Brain microvascular endothelial cell (primary cell): Measurements from ENCODE around the gene ZBED4.

Experiments
- DNase-seq: peaks from one replicate; pipeline ENCODE4 v3.0.0-alpha.2; 2020
- H3K27ac ChIP-seq: fragments of 250-450 bp; sonication (Bioruptor Pico); 2 replicates; pipeline ENCODE4 v1.5.1; 2020; ENCODE audit warnings: mild to moderate bottlenecking, moderate library complexity
- H3K27me3 ChIP-seq: fragments of 250-450 bp; sonication (Bioruptor Pico); replicated peaks from 2 replicates; pipeline ENCODE4 v1.5.1; 2020; ENCODE audit warnings: mild to moderate bottlenecking
- H3K36me3 ChIP-seq: fragments of 250-450 bp; sonication (Bioruptor Pico); replicated peaks from 2 replicates; pipeline ENCODE4 v1.5.1; 2020; ENCODE audit warnings: mild to moderate bottlenecking
- H3K4me3 ChIP-seq: 2 replicates; pipeline ENCODE4 v1.5.1; 2011; ENCODE audit warnings: low read depth, mild to moderate bottlenecking, control low read depth, low read length, moderate library complexity
- CTCF ChIP-seq: IDR thresholded peaks from 2 replicates; pipeline ENCODE4 v1.5.1; 2011; ENCODE audit warnings: low read depth, mild to moderate bottlenecking, moderate library complexity, low read length, control low read depth, inconsistent platforms; ENCODE audit errors: missing control alignments
- in situ Hi-C: cut with HindIII; loops from 2 replicates; pipeline ENCODE4 v1.10.0; 2017; ENCODE audit warnings: low sequenced_read_pairs, low pct_ligation_motif_present

Gene ZBED4

GRCh38 chr22:49856766-49857618, 3.3 kb downstream of the ZBED4 start:
- H3K27me3 ChIP-seq, result no peaks in the 10 kb centered on the region
- H3K27ac ChIP-seq, result no peak overlapping the region
- no peak for DNase-seq
- TF ChIP-seq CTCF, result no peak
- in situ Hi-C loops, result no loop called here
- H3K4me3 ChIP-seq, result no peak overlapping the region
- H3K36me3 ChIP-seq, result no peaks in the 10 kb centered on the region

GRCh38 chr22:49858827-49859226, 5.2 kb downstream of the ZBED4 start:
- no peaks in the 10 kb centered on the region for H3K27me3 ChIP-seq
- in situ Hi-C loops, result no loop called here
- TF ChIP-seq CTCF, result no peak
- no peaks in the 10 kb centered on the region for H3K36me3 ChIP-seq
- DNase-seq, result no peak
- no peak overlapping the region for H3K27ac ChIP-seq
- H3K4me3 ChIP-seq, result no peak overlapping the region

GRCh38 chr22:49861642-49862495, 8.2 kb downstream of the ZBED4 start:
- in situ Hi-C loops, result no loop called here
- no peaks in the 10 kb centered on the region for H3K27me3 ChIP-seq
- no peak for TF ChIP-seq CTCF
- DNase-seq, result no peak
- H3K36me3 ChIP-seq, result no peaks in the 10 kb centered on the region
- H3K27ac ChIP-seq, result no peak overlapping the region
- H3K4me3 ChIP-seq, result no peak overlapping the region

- Histone ChIP-seq H3K4me3 (no peak overlapping the region), H3K27ac (no peak overlapping the region), H3K36me3 (no peaks in the 10 kb centered on the region), H3K27me3 (no peaks in the 10 kb centered on the region)
- TF ChIP-seq CTCF, result no peak
- DNase-seq, result no peak
- in situ Hi-C loops, result no loop called here
These were observed 8.8 kb downstream of the ZBED4 start for GRCh38 chr22:49862496-49862776.

GRCh38 chr22:49863931-49864330, 10.3 kb downstream of the ZBED4 start:
- no peak for DNase-seq
- H3K27ac ChIP-seq, result no peak overlapping the region
- H3K4me3 ChIP-seq, result no peak overlapping the region
- no peak for TF ChIP-seq CTCF
- no peaks in the 10 kb centered on the region for H3K27me3 ChIP-seq
- in situ Hi-C loops, result no loop called here
- no peaks in the 10 kb centered on the region for H3K36me3 ChIP-seq
